ENCODE results near the gene ADCK2. TPM values are rescaled to one million over a fixed set of nuclear protein-coding genes. Genes with fewer than 3 reads are reported as not detected.

The ADCK2 gene
- total RNA-seq = 20.6 and 26.5 TPM in 2 replicates

GRCh38 chr7:140672382-140673062 lies at the start of gene ADCK2:
Gene ADCK2, plus strand, starts transcription at chr7:140672945. Its CDS starts 386 bp downstream, at chr7:140673331.

GRCh38 chr7:140640727-140641523 lies 31.8 kb upstream of the ADCK2 start, which contains the start of gene DENND2A:
Gene DENND2A, minus strand, starts transcription at chr7:140640813. Its CDS starts 38,416 bp downstream, at chr7:140602397.

GRCh38 chr7:140696680-140697446 lies 24.1 kb downstream of the ADCK2 start, which contains the start of gene NDUFB2:
Gene NDUFB2, plus strand, starts transcription at chr7:140696708. Its CDS starts 37 bp downstream, at chr7:140696745.

Small RNA genes lying within 50 kb of the gene (small RNA-seq; reads per million reads assigned to genes)
- not detected for gene RN7SL771P

Other genes with a start within 250 kb of the ADCK2 start
- 50.8 and 60.4 TPM in 2 replicates for gene MKRN1, start 193.4 kb upstream of the ADCK2 start, total RNA-seq
- 61.8 and 71.0 TPM in 2 replicates for gene DENND2A, start 32.1 kb upstream of the ADCK2 start, total RNA-seq
- gene NDUFB2, start 23.8 kb downstream of the ADCK2 start, total RNA-seq = 69.3 and 106 TPM in 2 replicates